ENCODE measurements around the gene CEP83.
A peak's percentile ranks its signal among the peaks of the same experiment; 100 is the strongest.
"Not testable (repeated sequence)": the region's sequence is repeated elsewhere in the genome, so short reads cannot be mapped to it uniquely, and the experiment has no call there.

The CEP83 gene

DNA sequence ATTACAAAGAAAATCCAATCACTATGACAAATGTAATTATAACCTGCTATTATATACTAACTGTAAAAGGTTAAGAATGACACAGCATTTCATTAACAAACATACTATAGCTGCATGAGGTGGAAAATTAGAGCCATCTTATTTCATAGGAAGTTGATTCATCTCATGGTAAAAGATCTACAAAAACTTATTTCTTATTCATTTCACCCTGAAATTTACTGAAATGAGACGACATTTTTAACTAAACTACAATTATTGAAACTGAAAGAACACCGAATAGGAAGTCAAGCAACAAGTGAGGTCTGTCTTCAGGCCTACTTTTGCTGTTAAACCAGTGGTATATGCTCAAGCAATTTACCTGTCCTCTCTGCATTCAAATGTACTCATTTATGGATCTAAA lies 87.2 kb downstream of the CEP83 start:
- no peak for DNase-seq

DNA sequence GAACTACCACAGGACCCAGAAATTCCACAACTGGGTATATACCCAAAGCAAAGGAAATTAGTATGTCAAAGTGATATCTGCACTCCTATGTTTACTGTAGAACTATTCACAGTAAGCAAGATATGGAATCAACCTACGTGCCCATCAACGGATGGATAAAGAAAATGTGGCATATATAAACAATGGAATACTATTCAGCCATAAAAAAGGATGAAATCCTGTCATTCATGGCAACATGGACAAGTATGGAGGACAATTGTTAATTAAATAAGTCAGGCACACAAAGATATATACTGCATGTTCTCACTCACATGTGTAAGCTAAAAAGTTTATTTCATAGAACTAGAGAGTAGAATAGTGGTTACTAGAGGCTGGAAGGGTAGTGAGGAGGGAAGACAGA lies 97.0 kb downstream of the CEP83 start:
- no peak for DNase-seq

DNA sequence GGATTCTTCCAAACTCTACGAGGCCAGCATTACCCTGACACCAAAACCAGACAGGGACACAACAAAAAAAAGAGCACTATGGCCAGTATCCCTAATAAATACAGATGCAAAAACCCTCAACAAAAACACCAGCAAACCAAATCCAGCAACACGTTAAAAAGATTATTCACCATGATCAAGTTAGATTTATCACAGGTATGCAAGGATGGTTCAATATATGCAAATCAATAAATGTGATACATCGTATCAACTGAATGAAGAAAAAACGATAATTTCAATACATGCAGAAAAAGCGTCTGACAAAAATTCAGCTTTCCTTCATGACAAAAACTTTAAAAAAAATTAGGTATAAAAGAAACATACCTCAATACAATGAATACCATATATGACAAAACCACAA lies 99.9 kb downstream of the CEP83 start:
- no peak for DNase-seq

DNA sequence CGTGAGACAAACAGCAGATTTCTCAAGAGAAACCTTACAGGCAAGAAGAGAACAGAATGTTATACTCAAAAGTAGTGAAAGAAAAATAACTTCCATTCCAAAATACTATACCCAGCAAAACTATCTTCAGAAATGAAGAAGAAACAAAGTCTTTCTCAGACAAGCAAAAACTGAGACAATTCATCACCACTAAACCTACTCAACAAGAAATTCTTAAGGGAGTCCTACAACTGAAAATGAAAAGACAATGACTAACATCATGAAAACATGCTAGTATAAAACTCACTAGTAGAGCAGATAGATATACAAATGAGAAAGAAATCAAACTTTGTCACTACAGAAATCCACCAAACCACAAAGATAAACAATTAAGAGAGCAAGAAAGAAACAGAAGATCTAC lies 106.5 kb downstream of the CEP83 start:
- DNase-seq: no peak

DNA sequence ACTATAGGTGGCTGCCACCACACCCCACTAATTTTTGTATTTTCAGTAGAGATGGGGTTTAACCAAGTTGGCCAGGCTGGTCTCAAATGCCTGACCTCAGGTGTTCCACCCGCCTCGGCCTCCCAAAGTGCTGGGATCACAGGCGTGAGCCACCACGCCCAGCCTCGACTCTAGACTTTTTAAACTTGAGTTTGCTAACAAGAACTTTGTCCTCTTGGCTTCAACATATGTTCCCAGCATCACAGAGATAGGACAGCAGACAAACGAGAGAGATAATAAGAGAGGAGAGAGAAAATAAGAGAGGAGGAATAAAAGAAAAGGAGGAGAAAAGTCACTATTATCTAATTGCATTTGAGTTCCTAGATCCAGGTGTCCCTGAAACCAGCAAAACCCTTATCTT lies 119.1 kb downstream of the CEP83 start:
- no peak for DNase-seq

DNA sequence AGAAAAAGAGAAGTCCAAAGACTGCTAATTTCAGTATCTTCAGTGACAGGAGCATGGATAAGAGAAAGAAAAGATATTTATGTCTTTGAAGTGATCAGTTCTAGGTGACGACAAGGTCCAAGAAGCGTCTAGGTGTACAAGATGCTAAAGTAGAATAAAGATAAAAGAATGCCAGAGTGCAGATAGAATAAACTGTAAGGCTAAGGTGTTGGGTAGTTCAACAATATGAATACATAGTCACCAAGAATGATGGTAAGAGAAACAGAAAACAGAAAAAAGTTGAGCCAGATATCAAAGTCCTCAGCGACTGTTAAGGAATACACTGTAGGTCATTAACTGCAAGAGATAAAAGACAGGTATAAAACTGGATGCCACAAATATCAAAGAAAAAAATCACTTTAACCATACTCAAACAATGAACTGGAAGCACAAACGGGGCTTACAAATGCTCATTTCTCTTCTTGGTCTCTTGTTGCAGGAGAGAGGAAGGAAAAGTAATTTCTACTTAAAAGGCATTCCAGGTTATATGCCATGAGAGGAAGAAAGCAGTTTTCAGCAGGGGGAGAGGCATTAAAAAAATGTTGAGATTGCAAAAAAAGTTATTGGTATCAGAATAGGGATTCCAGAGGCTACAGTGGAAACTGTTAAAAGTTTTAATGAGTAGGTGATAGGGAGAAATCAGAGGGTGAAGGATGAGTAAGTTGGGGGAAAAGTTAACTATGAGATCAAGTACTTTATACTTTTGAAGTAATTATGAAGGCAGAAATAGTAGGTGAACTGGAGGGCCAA lies 121.5 kb downstream of the CEP83 start:
- no peak for DNase-seq

DNA sequence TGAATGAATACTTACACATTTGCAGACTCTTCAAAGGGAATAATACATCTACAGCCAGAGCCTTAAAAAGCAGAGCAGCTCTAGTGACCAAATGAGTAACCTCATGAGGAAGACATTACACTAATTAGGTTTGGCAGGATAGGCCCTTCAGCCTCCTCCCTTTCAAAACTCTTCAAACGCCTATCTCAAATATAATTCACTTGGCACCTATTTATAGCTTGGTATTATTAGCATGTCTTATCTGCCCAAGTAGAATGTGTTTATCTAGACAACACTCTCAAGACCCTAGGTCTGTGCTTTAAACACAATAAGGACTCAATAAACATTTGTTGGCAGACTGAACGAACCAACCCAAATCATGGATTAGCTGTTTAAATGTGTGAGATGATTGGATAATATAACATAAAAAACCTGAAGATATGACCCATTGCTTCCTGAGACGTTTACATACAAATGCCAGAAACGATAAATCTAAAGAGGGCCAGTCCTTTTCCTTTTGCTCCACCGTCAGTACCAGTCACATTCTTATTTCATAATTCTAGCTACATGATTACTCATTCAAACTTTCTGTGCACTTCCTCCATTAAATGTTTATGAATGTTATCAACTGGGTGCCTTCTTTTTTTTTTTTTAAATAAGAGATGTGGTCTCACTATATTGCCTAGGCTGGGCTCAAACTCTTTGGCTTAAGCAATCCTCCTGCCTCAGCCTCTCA lies 123.3 kb downstream of the CEP83 start:
- DNase-seq: no peak

DNA sequence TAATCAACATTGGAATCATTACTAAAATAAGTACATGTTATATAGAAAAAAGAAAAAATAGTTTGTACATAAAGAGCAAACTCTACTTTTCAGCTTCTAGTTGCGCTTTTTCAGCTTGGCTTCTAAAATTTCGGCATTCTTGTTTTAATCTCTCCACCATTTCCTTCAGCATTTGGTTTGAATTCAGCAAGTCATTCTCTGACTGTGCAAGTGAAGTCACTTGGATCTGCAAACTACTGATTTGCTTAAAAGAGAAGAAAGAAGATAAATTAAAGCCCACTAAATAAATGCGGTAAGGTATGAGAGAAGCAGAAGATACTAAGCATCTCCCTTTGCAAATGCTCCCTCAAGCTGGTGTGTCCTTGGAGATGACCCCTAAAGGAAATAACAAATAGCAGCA lies 126.3 kb downstream of the CEP83 start:
- DNase-seq: no peak

DNA sequence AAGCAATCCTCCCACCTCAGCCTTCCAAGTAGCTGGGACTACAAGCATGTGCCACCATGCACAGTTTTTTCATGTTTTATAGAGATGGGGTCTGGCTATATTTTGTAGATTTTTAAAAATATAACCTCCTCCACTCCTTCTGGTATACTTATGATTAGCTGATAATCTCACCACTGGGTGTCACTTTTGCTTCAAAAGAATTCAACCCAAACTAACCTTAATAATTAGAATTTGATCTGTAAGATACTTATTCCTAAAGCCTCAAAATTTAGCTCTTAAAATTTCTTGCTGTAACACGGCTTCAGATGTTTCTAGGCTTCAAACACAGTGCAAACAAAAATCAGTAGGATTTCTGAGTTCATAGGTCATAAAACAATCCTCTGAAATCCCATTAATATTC lies 130.3 kb downstream of the CEP83 start:
- DNase-seq: no peak

DNA sequence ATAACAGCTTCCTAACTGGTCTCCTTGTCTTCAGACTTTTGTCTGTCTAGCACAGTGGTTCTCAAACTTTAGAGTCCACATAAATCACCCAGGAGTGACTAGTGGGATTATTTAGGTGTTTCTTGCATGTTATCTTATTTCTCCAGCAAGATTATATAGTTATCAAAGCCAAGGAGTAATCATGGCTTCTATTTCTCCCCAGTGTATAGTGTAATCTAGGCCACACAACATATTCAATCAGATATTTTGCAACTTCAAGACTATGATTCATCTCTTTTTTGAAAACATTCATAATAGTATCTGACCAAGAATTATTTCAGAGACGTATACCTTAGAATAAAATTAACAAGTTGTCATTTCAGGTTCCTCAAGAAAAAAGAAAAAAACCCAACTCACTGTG lies 131.9 kb downstream of the CEP83 start:
- DNase-seq: no peak

DNA sequence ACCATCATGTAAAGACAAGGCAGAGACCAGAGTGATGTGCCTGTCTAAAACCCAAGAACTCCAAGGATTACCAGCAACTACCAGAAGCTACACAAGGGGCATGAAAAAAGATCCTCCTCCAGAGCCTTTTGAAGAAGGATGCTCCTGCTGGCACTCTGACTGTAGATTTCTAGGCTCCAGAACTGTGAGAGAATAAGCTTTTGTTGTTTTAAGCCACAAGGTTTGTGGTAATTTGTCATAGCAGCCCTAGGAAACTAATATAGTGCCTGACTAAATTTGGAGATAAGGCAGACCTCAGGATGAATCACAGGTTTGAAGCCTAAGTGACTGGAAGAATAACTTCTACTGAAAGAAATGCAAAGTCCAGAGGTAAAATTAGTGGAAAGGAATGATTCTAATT lies 132.9 kb downstream of the CEP83 start:
- no peak for DNase-seq

DNA sequence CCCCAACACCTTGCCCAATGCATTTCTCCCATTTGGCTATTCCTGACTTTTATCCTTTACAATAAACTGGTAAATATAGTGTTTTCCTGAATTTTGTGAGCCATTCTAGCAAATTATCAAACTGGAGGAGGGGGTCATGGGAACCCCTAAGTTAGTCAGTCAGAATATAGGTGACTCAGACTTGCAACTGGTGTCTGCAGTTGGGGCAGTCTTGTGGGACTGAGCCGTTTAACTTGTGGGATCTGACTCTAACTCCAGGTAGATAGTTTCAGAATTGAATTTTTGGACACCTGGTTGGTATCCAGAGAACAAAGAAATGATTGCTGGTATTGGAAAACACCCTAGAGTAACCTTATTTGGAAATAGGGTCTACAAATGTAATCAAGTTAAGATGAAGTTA lies 133.4 kb downstream of the CEP83 start:
- DNase-seq: no peak

DNA sequence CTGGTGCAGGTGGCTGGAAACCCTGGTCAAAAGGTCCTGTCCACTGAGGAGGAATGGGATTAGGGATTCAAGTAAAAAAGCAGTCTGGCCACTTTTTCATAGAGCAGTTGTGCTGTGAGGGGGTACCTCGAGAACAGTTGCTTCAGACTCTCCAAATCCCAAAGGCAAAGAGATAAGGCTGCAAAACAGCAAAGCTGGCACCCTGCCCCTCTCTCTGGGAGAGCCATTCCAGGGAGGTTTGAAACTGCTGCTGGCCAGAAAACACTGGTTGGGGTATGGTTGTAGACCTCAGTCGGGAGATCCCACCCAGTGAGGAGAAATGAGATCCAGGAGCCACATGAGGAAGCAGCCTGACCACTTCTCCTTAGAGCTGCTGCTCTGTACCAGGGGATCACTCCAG lies 137.3 kb downstream of the CEP83 start:
- no peak for DNase-seq

DNA sequence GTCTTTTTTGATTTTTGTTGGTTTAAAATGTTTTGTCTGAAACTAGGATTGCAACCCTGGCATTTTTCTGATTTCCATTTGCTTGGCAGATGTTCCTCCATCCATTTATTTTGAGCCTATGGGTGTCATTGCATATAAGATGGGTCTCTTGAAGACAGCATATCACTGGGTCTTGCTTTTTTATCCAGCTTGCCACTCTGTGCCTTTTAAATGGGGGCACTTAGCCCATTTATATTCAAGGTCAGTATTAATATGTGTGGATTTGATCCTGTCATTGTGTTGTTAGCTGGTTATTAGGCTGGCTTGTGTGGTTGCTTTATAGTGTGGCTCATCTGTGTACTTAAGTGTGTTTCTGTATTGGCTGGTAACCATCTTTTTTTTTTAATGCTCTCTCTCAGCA lies 139.6 kb downstream of the CEP83 start:
- DNase-seq: no peak

DNA sequence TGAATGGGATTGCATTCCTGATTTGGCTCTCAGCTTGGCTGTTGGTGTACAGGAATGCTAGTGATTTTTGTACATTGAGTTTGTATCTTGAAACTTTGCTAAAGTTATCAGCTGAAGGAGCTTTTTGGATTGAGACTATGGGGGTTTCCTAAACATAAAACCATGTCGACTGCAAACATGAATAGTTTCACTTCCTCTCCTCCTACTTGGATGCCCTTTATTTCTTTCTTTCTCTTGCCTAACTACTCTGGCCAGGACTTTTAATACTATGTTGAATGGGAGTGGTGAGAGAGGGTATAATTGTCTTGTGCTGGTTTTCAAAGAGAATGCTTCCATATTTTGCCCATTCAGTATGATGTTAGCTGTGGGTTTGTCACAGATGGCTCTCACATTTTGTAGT lies 141.5 kb downstream of the CEP83 start:
- no peak for DNase-seq

DNA sequence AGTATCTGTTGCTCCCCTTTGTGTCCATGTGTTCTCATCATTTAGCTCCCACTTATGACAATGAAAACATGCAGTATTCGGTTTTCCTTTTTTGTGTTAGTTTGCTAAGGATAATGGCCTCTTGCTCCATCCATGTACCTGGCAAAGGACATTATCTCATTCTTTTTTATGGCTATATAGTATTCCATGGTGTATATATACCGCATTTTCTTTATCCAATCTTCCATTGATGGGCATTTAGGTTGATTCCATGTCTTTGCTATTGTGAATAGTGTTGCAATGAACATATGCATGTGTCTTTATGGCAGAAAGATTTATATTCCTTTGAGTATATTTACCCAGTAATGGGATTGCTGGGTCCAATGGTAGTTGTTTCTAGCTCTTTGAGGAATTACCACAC lies 143.1 kb downstream of the CEP83 start:
- DNase-seq: not testable (repeated sequence)

DNA sequence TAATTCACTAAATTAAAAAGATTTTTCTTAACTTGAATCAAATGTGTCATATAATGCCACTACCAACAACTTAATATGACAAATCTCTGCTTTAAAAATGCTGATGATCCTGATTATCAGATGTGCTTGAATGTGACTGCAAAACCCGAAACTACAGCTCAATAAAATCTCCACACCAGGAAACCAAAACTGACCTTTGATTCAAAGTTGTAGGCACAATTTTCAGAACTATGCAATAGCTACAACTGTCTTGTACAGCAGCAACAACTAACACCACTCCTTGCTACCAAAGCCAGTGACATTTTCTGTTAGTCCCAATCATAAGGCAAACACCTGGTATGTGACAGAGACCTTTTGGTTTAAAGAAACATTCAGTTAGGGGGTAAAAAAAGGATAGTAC lies 147.3 kb downstream of the CEP83 start:
- DNase-seq: no peak

DNA sequence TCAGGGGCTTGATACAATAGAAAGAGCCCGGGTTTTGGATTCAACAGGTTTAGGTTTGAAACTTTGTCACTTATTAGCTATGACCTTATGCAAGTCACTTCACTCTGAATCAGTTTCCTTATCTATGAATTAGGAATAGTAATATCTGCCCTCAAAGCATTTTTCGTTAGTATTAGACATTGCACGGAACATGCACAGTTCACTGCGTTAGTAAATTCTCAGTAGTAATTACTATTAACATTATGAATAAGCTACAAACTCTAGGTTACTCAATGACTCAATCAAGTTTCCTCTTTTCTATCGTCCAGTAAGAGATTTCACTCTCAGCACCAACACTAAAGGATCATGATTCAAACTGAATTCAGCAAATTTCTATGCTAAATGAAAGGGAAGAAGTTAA lies 150.3 kb downstream of the CEP83 start:
- no peak for DNase-seq

DNA sequence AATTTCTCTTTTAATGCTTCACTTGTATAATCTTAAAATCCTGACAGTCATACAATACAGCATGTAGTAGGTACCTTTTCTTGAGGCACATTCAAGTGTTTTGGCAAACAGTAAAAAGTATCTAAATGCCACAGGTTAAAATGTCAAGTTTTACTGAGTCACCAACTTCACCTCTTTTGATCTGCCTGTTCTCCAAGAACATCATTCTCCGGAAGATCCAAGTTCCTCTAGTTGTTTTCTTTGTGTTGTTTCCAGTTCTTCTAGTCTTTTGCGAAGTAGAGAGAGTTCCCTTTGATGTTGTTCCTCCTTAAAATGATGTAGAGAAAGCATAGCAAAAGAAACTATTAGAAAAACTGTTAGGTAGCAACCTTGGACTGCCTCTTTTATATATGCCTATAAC lies 151.1 kb downstream of the CEP83 start:
- no peak for DNase-seq

DNA sequence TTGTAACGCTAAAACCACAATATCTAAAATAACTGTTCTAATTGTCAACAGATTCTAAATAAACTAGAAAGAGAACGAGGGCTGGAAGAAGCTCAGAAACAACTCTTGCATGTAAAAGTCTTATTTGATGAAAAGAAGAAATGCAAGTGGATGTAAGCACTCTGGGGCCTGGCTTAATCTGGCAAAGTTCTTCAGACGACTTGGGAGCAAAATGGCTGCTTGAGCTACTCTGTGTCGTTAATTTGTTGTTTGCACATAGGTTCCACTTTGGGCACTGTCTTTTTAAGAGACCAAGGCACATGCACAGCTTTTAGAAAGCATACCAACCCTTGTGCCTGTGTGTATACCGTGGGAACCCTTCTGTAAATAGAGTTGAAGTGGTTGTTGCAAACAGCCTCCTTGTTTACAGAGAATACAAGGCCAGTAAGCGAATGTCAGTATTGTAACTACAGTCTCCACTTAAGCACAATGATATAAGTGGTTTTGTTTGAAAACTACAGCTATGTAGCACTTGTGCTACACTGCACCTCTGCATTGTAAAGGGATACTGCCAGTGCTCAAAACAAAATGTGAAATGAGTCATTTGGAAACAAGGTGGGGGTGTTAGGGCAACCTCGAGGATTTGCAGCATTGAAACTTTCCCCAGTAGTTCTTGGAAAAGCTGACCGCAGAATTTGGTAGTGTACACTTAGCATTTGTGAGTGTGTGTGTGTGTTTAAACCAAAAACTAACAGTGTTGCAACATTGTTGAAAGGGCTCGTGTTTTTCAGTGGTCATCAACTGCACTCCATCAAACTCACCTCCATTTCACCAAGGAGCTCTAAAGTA lies 154.3 kb downstream of the CEP83 start:
- peak; percentile 49 for DNase-seq

DNA sequence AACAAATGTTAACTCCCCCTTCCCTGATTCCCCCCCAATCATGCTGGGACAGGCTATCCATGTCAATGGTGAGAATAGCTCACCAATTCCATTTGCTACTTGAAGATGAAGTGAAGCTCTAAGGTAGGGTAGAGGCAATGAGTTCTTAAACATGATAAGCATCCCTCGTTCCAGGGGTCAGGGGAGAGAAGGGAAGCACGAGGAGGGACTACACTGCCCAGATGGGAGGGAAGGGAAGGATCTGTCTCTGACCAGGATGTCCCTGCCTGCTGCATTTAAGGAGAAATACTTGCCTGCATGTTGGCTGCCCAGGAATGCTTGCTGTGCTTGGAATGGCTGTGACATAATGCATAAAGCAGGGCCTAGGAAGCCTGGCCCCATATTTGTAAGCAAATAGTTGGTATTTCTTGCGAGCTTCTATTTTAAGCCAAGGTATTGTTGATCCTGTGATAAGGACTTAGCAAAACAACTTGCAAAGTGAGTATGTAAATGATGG lies 155.1 kb downstream of the CEP83 start:
- no peak for DNase-seq

DNA sequence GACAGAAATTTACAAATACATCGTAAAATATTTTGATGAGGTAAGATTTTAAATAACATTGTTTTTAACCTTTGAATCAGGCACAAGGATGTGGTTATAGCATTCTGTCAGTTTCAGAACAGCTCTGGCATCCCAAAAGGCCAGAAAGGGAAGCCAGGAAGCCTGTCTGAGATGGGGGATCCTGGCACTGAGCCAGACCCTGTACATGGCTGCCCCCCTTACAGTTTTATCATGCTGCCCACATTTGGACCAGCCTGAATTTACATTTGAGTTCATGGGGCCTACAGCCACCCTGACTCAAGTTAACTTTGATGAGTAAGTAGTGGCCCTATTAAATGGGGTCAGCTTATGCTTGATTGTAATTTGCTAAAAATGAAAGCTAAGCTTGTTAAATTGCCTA lies 155.7 kb downstream of the CEP83 start:
- DNase-seq: no peak

DNA sequence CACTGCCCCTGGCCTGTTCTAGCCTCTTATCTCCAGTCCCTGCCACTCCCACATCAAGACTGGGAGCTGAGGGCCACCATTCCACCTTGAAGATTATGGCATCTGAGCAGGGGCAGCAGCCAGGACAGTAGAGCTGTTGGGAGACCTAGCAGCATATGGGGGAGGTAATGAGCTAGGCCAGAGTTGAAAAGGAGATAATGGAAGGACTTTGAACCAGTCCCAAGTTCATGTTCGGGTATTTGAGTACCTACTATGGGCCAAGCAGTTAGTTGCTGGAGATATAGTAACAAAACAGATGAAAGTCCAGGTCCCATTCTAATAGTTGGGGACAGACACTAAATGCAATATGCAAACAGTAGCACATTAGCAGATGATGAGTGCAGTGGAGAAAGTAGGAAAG lies 159.8 kb downstream of the CEP83 start:
- DNase-seq: no peak

Data from CD4-positive, alpha-beta T cell treated with Interleukin-4 for 4 hours (primary cell).